ENCODE measurements around the gene POLDIP3. TPM values are rescaled to one million over a fixed set of nuclear protein-coding genes. Genes with fewer than 3 reads are reported as not detected.

The POLDIP3 gene
- total and polyA plus RNA-seq, 2 donors (not counting 3 experiments of a cell fraction or from before 2014, with no cell fraction given), result 29.3 to 60.4 TPM

GRCh38 chr22:42653999-42654398 is 39.3 kb upstream of the POLDIP3 start:
- Histone ChIP-seq H4K20me1 (replicated peaks; ENCODE audit: control insufficient read depth, extremely low read depth, insufficient read depth, low read length) (no peaks in the 10 kb centered on the region), H3K36me3 (ENCODE audit: control insufficient read depth in 2 of 2, extremely low read depth in 1 of 2, insufficient read depth in 2 of 2, low read length in 2 of 2) (no peaks in the 10 kb centered on the region), H3K4me1 (ENCODE audit: control insufficient read depth, extremely low read depth, insufficient read depth, low read length) (peaks cover 2% of the 10 kb centered on the region), H2AFZ (ENCODE audit: low read depth, low read length) (no peak overlapping the region), H3K79me2 (ENCODE audit: control insufficient read depth, insufficient read depth, low read length) (no peaks in the 10 kb centered on the region), H3K4me2 (ENCODE audit: insufficient read depth, low read length) (no peak overlapping the region), H3K27me3 (ENCODE audit: control insufficient read depth in 2 of 2, insufficient read depth in 2 of 2, low read length in 2 of 2) (no peaks in the 10 kb centered on the region), H3K9me1 (replicated peaks; ENCODE audit: control insufficient read depth, extremely low read depth, insufficient read depth, low read length) (no peaks in the 10 kb centered on the region), H3K9me3 (replicated peaks; ENCODE audit: control insufficient read depth, insufficient read depth, low read length) (no peaks in the 10 kb centered on the region), H3K9ac (replicated peaks; ENCODE audit: extremely low read depth, insufficient read depth, low read length) (no peak overlapping the region), H3K27ac (ENCODE audit: insufficient read depth, low read depth, low read length) (no peak overlapping the region), H3K4me3 (replicated peaks in 1 of 3; ENCODE audit: insufficient read depth in 1 of 3, low read depth in 1 of 3, low read length in 3 of 3) (no peak overlapping the region)
- POLR2A ChIA-PET, result no interaction called here
- CTCF ChIA-PET, result interaction anchor here (1.1 to 1.8 kb wide), 2 partner anchors 32 to 166 kb away, joined by 5 read pairs; no protein-coding TSS in a partner anchor
- intact Hi-C loops (cut with micrococcal nuclease) (no loop called here), dilution Hi-C loops (cut with MboI; ENCODE audit: extremely low pct_ligation_motif_present, low sequenced_read_pairs) (no loop called here)
- no peak for DNase-seq (ENCODE audit: low read depth, low spot score)
- no TSS peak for BruUV-seq (replicated peaks)
- no peak for FAIRE-seq
- TF ChIP-seq POLR2AphosphoS5 (IDR thresholded peaks at IDR 0.05; ENCODE audit: insufficient read depth, low read depth, low read length) (no peak), MAX (IDR thresholded peaks at IDR 0.05; ENCODE audit: insufficient read depth, insufficient read length) (no peak), EZH2 (IDR thresholded peaks at IDR 0.05; ENCODE audit: borderline replicate concordance, low read depth, low read length, severe bottlenecking) (no peak)

GRCh38 chr22:42651134-42651533 is 36.5 kb upstream of the POLDIP3 start:
- Histone ChIP-seq H3K4me3 (replicated peaks in 1 of 3; ENCODE audit: insufficient read depth in 1 of 3, low read depth in 1 of 3, low read length in 3 of 3) (no peak overlapping the region), H3K9ac (replicated peaks; ENCODE audit: extremely low read depth, insufficient read depth, low read length) (no peak overlapping the region), H3K4me2 (ENCODE audit: insufficient read depth, low read length) (no peak overlapping the region), H3K27me3 (ENCODE audit: control insufficient read depth in 2 of 2, insufficient read depth in 2 of 2, low read length in 2 of 2) (no peaks in the 10 kb centered on the region), H3K27ac (ENCODE audit: insufficient read depth, low read depth, low read length) (no peak overlapping the region), H2AFZ (ENCODE audit: low read depth, low read length) (no peak overlapping the region), H3K79me2 (ENCODE audit: control insufficient read depth, insufficient read depth, low read length) (peaks cover 25% of the 10 kb centered on the region), H3K9me1 (replicated peaks; ENCODE audit: control insufficient read depth, extremely low read depth, insufficient read depth, low read length) (no peaks in the 10 kb centered on the region), H4K20me1 (replicated peaks; ENCODE audit: control insufficient read depth, extremely low read depth, insufficient read depth, low read length) (no peaks in the 10 kb centered on the region), H3K36me3 (ENCODE audit: control insufficient read depth in 2 of 2, extremely low read depth in 1 of 2, insufficient read depth in 2 of 2, low read length in 2 of 2) (no peaks in the 10 kb centered on the region), H3K9me3 (replicated peaks; ENCODE audit: control insufficient read depth, insufficient read depth, low read length) (no peaks in the 10 kb centered on the region), H3K4me1 (ENCODE audit: control insufficient read depth, extremely low read depth, insufficient read depth, low read length) (peaks cover 21% of the 10 kb centered on the region)
- DNase-seq (ENCODE audit: low read depth, low spot score) (no peak), FAIRE-seq (no peak)
- ChIA-PET POLR2A (no interaction called here), CTCF (interaction anchor here (1.2 to 1.9 kb wide), 2 partner anchors 12 to 169 kb away, joined by 3 to 4 read pairs; no protein-coding TSS in a partner anchor)
- BruUV-seq (replicated peaks), result no TSS peak
- TF ChIP-seq GATA2 (IDR thresholded peaks at IDR 0.05; ENCODE audit: insufficient read depth, insufficient read length, low read depth, low read length) (no peak), MYC (IDR thresholded peaks at IDR 0.05; ENCODE audit: low read depth, low read length) (no peak), MAX (IDR thresholded peaks at IDR 0.05; ENCODE audit: insufficient read depth, insufficient read length) (no peak), FOS (IDR thresholded peaks at IDR 0.05; ENCODE audit: borderline replicate concordance, insufficient read depth, low read length) (no peak), EZH2 (IDR thresholded peaks at IDR 0.05; ENCODE audit: borderline replicate concordance, low read depth, low read length, severe bottlenecking) (no peak), JUN (IDR thresholded peaks at IDR 0.05; ENCODE audit: borderline replicate concordance, insufficient read depth, insufficient read length, low read depth) (no peak), POLR2A (IDR thresholded peaks at IDR 0.05; ENCODE audit: low read depth, low read length) (no peak), CTCF (IDR thresholded peaks at IDR 0.05; ENCODE audit: extremely low read depth in 1 of 2, insufficient read depth in 1 of 2, low read depth in 1 of 2, low read length in 2 of 2) (no peak), POLR2AphosphoS5 (IDR thresholded peaks at IDR 0.05; ENCODE audit: insufficient read depth, low read depth, low read length) (no peak)
- intact Hi-C loops (cut with micrococcal nuclease), result no loop called here
- dilution Hi-C loops (cut with MboI; ENCODE audit: extremely low pct_ligation_motif_present, low sequenced_read_pairs), result no loop called here
